ENCODE data around the gene MYMK. TPM values are rescaled to one million over a fixed set of nuclear protein-coding genes. Genes with fewer than 3 reads are reported as not detected.

The MYMK gene
- total RNA-seq, 2 donors from 2014 or later = not detected

- Mint-ChIP-seq H3K4me3 (no peak overlapping the region), H3K4me1 (ENCODE audit: low read depth) (peaks cover 4% of the 10 kb centered on the region), H3K27me3 (ENCODE audit: low read depth) (no peaks in the 10 kb centered on the region), H3K27ac (no peak overlapping the region), H3K36me3 (ENCODE audit: insufficient read depth in 2 of 2) (no peaks in the 10 kb centered on the region), H3K9me3 (no peaks in the 10 kb centered on the region)
- no peak for ATAC-seq (replicated peaks in 1 of 2)
- DNase-seq = no peak
Observed at GRCh38 chr9:133525677-133526076, 918 bp upstream of the MYMK start.

GRCh38 chr9:133524146-133524545 is 613 bp downstream of the MYMK start:
- Mint-ChIP-seq H3K9me3 (no peaks in the 10 kb centered on the region), H3K4me3 (no peak overlapping the region), H3K27me3 (ENCODE audit: low read depth) (no peaks in the 10 kb centered on the region), H3K27ac (no peak overlapping the region), H3K36me3 (ENCODE audit: insufficient read depth in 2 of 2) (no peaks in the 10 kb centered on the region), H3K4me1 (ENCODE audit: low read depth) (peaks cover 4% of the 10 kb centered on the region)
- ATAC-seq (replicated peaks in 1 of 2) (no peak), DNase-seq (no peak)

GRCh38 chr9:133523106-133523505 is 1.7 kb downstream of the MYMK start:
- Mint-ChIP-seq H3K9me3 (no peaks in the 10 kb centered on the region), H3K27me3 (ENCODE audit: low read depth) (no peaks in the 10 kb centered on the region), H3K4me1 (ENCODE audit: low read depth) (peaks cover 4% of the 10 kb centered on the region), H3K36me3 (ENCODE audit: insufficient read depth in 2 of 2) (no peaks in the 10 kb centered on the region), H3K4me3 (no peak overlapping the region), H3K27ac (no peak overlapping the region)
- ATAC-seq (replicated peaks in 1 of 2) (no peak), DNase-seq (no peak)

- no peak for ATAC-seq (replicated peaks in 1 of 2)
- no peak overlapping the region for H3K27ac Mint-ChIP-seq
- H3K4me1 Mint-ChIP-seq (ENCODE audit: low read depth) = peaks cover 4% of the 10 kb centered on the region
Observed at GRCh38 chr9:133522073-133522910, 2.5 kb downstream of the MYMK start.

GRCh38 chr9:133521122-133522072 is 3.4 kb downstream of the MYMK start:
- no peak for DNase-seq
- ATAC-seq (replicated peaks in 1 of 2) = no peak
- no peak overlapping the region for H3K4me3 Mint-ChIP-seq
- no peaks in the 10 kb centered on the region for H3K27me3 Mint-ChIP-seq (ENCODE audit: low read depth)
- H3K36me3 Mint-ChIP-seq (ENCODE audit: insufficient read depth in 2 of 2) = no peaks in the 10 kb centered on the region
- no peaks in the 10 kb centered on the region for H3K4me1 Mint-ChIP-seq (ENCODE audit: low read depth)
- no peaks in the 10 kb centered on the region for H3K9me3 Mint-ChIP-seq
- H3K27ac Mint-ChIP-seq = no peak overlapping the region

More at GRCh38 chr9:133522073-133522910, 2.5 kb downstream of the MYMK start:
- H3K36me3 Mint-ChIP-seq (ENCODE audit: insufficient read depth in 2 of 2) = no peaks in the 10 kb centered on the region
- H3K27me3 Mint-ChIP-seq (ENCODE audit: low read depth) = no peaks in the 10 kb centered on the region
- H3K4me3 Mint-ChIP-seq = no peak overlapping the region
- H3K9me3 Mint-ChIP-seq = no peaks in the 10 kb centered on the region
- no peak for DNase-seq

GRCh38 chr9:133520121-133520835 is 4.5 kb downstream of the MYMK start:
- Mint-ChIP-seq H3K27ac (no peak overlapping the region), H3K4me3 (no peak overlapping the region), H3K27me3 (ENCODE audit: low read depth) (no peaks in the 10 kb centered on the region), H3K9me3 (no peaks in the 10 kb centered on the region), H3K36me3 (ENCODE audit: insufficient read depth in 2 of 2) (no peaks in the 10 kb centered on the region), H3K4me1 (ENCODE audit: low read depth) (no peaks in the 10 kb centered on the region)
- ATAC-seq (replicated peaks in 1 of 2) = no peak
- no peak for DNase-seq

- ATAC-seq (replicated peaks in 1 of 2) = no peak
- H3K27me3 Mint-ChIP-seq (ENCODE audit: low read depth) = no peaks in the 10 kb centered on the region
- no peaks in the 10 kb centered on the region for H3K9me3 Mint-ChIP-seq
- no peak overlapping the region for H3K27ac Mint-ChIP-seq
- no peak overlapping the region for H3K4me3 Mint-ChIP-seq
- H3K4me1 Mint-ChIP-seq (ENCODE audit: low read depth) = no peaks in the 10 kb centered on the region
- DNase-seq = no peak
- H3K36me3 Mint-ChIP-seq (ENCODE audit: insufficient read depth in 2 of 2) = no peaks in the 10 kb centered on the region
Observed at GRCh38 chr9:133519693-133520092, 5.1 kb downstream of the MYMK start.

- no peaks in the 10 kb centered on the region for H3K4me1 Mint-ChIP-seq (ENCODE audit: low read depth)
- H3K27ac Mint-ChIP-seq = no peak overlapping the region
- no peaks in the 10 kb centered on the region for H3K27me3 Mint-ChIP-seq (ENCODE audit: low read depth)
- no peaks in the 10 kb centered on the region for H3K9me3 Mint-ChIP-seq
- no peak overlapping the region for H3K4me3 Mint-ChIP-seq
- ATAC-seq (replicated peaks in 1 of 2) (no peak), DNase-seq (no peak)
- no peaks in the 10 kb centered on the region for H3K36me3 Mint-ChIP-seq (ENCODE audit: insufficient read depth in 2 of 2)
Observed at GRCh38 chr9:133518706-133519449, 5.9 kb downstream of the MYMK start.

GRCh38 chr9:133518200-133518599 is 6.6 kb downstream of the MYMK start:
- no peak for DNase-seq
- no peaks in the 10 kb centered on the region for H3K36me3 Mint-ChIP-seq (ENCODE audit: insufficient read depth in 2 of 2)
- no peak for ATAC-seq (replicated peaks in 1 of 2)
- H3K9me3 Mint-ChIP-seq = no peaks in the 10 kb centered on the region
- H3K27ac Mint-ChIP-seq = no peak overlapping the region
- no peak overlapping the region for H3K4me3 Mint-ChIP-seq
- H3K4me1 Mint-ChIP-seq (ENCODE audit: low read depth) = no peaks in the 10 kb centered on the region
- H3K27me3 Mint-ChIP-seq (ENCODE audit: low read depth) = no peaks in the 10 kb centered on the region

- Mint-ChIP-seq H3K27ac (no peak overlapping the region), H3K4me3 (no peak overlapping the region), H3K4me1 (ENCODE audit: low read depth) (no peaks in the 10 kb centered on the region), H3K27me3 (ENCODE audit: low read depth) (no peaks in the 10 kb centered on the region), H3K36me3 (ENCODE audit: insufficient read depth in 2 of 2) (no peaks in the 10 kb centered on the region), H3K9me3 (no peaks in the 10 kb centered on the region)
- no peak for DNase-seq
- ATAC-seq (replicated peaks in 1 of 2) = no peak
Observed at GRCh38 chr9:133517711-133518110, 7.0 kb downstream of the MYMK start.

- Mint-ChIP-seq H3K4me3 (no peak overlapping the region), H3K27me3 (ENCODE audit: low read depth) (no peaks in the 10 kb centered on the region), H3K4me1 (ENCODE audit: low read depth) (no peaks in the 10 kb centered on the region), H3K9me3 (no peaks in the 10 kb centered on the region), H3K27ac (no peak overlapping the region), H3K36me3 (ENCODE audit: insufficient read depth in 2 of 2) (no peaks in the 10 kb centered on the region)
- no peak for ATAC-seq (replicated peaks in 1 of 2)
- no peak for DNase-seq
Observed at GRCh38 chr9:133516961-133517350, 7.8 kb downstream of the MYMK start.

- Mint-ChIP-seq H3K36me3 (ENCODE audit: insufficient read depth in 2 of 2) (no peaks in the 10 kb centered on the region), H3K27me3 (ENCODE audit: low read depth) (no peaks in the 10 kb centered on the region), H3K9me3 (no peaks in the 10 kb centered on the region), H3K27ac (no peak overlapping the region), H3K4me3 (no peak overlapping the region), H3K4me1 (ENCODE audit: low read depth) (no peaks in the 10 kb centered on the region)
- ATAC-seq (replicated peaks in 1 of 2) (no peak), DNase-seq (no peak)
Observed at GRCh38 chr9:133516256-133516960, 8.4 kb downstream of the MYMK start.
